HepG2 (cell line): ENCODE measurements around the gene CACNB4. TPM values are rescaled to one million over a fixed set of nuclear protein-coding genes. Genes with fewer than 3 reads are reported as not detected.

Experiments
- ATAC-seq: fragments of 200-7000 bp; cut with Tn5 transposase; 3 replicates; pipeline ENCODE4 v1.9.1; 2020; ENCODE audit warnings: mild to moderate bottlenecking, moderate library complexity
- BruUV-seq: library from RNA; stranded (reverse); fragments of 400-500 nt; replicated peaks from 2 replicates; lab custom pipeline; 2021; lab: Mats Ljungman, UMichigan
- CTCF ChIA-PET: fragments of 300-600 bp; formaldehyde crosslinking; extraction: SDS; loops from one replicate; lab custom pipeline; 2021; ENCODE audit warnings: low total read pairs, inconsistent platforms, low intra/inter-chr PET ratio; lab: Yijun Ruan, JAX
- POLR2A ChIA-PET: fragments of 350-600 bp; sonication (Branson Sonifier 250); formaldehyde crosslinking; loops from one replicate; lab custom pipeline; 2020; ENCODE audit warnings: antibody characterized with exemption, inconsistent platforms; lab: Yijun Ruan, JAX
- DNase-seq: peaks from one replicate; pipeline ENCODE4 v3.0.0-alpha.2; 2015; ENCODE audit warnings: low spot score
- FAIRE-seq: peaks from 3 replicates; lab custom pipeline; 2011; peaks lifted over from hg19 to GRCh38; lab: Jason Lieb, UNC
- H2AFZ ChIP-seq: one replicate; pipeline ENCODE4 v1.6.1; 2011; ENCODE audit warnings: low read length, inconsistent platforms
- H3K27ac ChIP-seq: fragments of 300-600 bp; 3 replicates; pipeline ENCODE4 v1.8.0; 2011; ENCODE audit warnings: mixed run types, mild to moderate bottlenecking, mixed read lengths, low read length, inconsistent platforms; ENCODE audit not compliant: insufficient read depth; ENCODE audit errors: extremely low read length
- H3K27me3 ChIP-seq, 2 experiments: fragments of 200-600 bp in 1 of 2; 2 replicates in 1 of 2; 3 replicates in 1 of 2; pipeline versions ENCODE4 v1.6.0 to v1.8.0; 2011; ENCODE audit warnings: low read length in 2 of 2, mild to moderate bottlenecking in 2 of 2, moderate library complexity in 2 of 2, inconsistent platforms in 1 of 2; ENCODE audit not compliant: insufficient read depth in 2 of 2, control insufficient read depth in 1 of 2
- H3K36me3 ChIP-seq, 2 experiments: fragments of 200-600 bp in 1 of 2; replicated peaks in 1 of 2; 2 replicates in 1 of 2; 3 replicates in 1 of 2; pipeline versions ENCODE4 v1.5.1 to v1.8.0; 2011; ENCODE audit warnings: low read length in 2 of 2, inconsistent platforms in 1 of 2; ENCODE audit not compliant: insufficient read depth in 2 of 2, control insufficient read depth in 1 of 2
- H3K4me1 ChIP-seq: 2 replicates; pipeline ENCODE4 v1.5.1; 2012; ENCODE audit warnings: low read length, inconsistent platforms; ENCODE audit not compliant: insufficient read depth
- H3K4me2 ChIP-seq: 2 replicates; pipeline ENCODE4 v1.6.0; 2011; ENCODE audit warnings: low read depth, low read length, inconsistent platforms
- H3K4me3 ChIP-seq, 3 experiments: fragments of 200-600 bp in 1 of 3; sonication (generic), shearing (Covaris generic) in 1 of 3; replicated peaks in 1 of 3; 2 replicates each; pipeline ENCODE4 v1.5.1; 2011 to 2016; ENCODE audit warnings: low read length in 3 of 3, inconsistent platforms in 2 of 3, low read depth in 2 of 3, mild to moderate bottlenecking in 2 of 3, control low read depth in 1 of 3, mixed read lengths in 1 of 3; ENCODE audit not compliant: insufficient read depth in 1 of 3
- H3K79me2 ChIP-seq: one replicate; pipeline ENCODE4 v1.6.1; 2011; ENCODE audit warnings: low read length, inconsistent platforms; ENCODE audit not compliant: insufficient read depth
- H3K9ac ChIP-seq: 2 replicates; pipeline ENCODE4 v1.6.0; 2011; ENCODE audit warnings: mild to moderate bottlenecking, low read depth, low read length, inconsistent platforms; ENCODE audit not compliant: insufficient read depth
- H3K9me3 ChIP-seq: 2 replicates; pipeline ENCODE4 v1.5.1; 2012; ENCODE audit warnings: mild to moderate bottlenecking, low read length
- H4K20me1 ChIP-seq: 2 replicates; pipeline ENCODE4 v1.6.0; 2011; ENCODE audit warnings: inconsistent platforms, mild to moderate bottlenecking, low read length, moderate library complexity; ENCODE audit not compliant: insufficient read depth
- AGO2 ChIP-seq: fragments of 200-400 bp; formaldehyde crosslinking; optimal IDR thresholded peaks from 2 replicates; pipeline ENCODE3; 2017; ENCODE audit warnings: mild to moderate bottlenecking, low read depth, low read length, moderate library complexity
- ATF7-NPFF ChIP-seq: sonication (generic); formaldehyde crosslinking; IDR thresholded peaks from 2 replicates; pipeline ENCODE4 v1.8.1; 2023; ENCODE audit warnings: mild to moderate bottlenecking, low read depth, missing genetic modification reagents, moderate library complexity
- DMAP1 ChIP-seq: IDR thresholded peaks from 2 replicates; pipeline ENCODE4 v1.6.1; 2016
- GLI4 ChIP-seq: sonication (generic); formaldehyde crosslinking; IDR thresholded peaks from 2 replicates; pipeline ENCODE4 v1.5.1; 2020; ENCODE audit warnings: missing genetic modification reagents, mild to moderate bottlenecking, moderate library complexity, borderline replicate concordance
- KLF16 ChIP-seq, 2 experiments: sonication (generic) in 1 of 2; formaldehyde crosslinking in 1 of 2; IDR thresholded peaks; 2 replicates each; pipeline versions ENCODE4 v1.6.1 to v1.8.0; 2016 to 2023; ENCODE audit warnings: missing genetic modification reagents in 2 of 2, missing compliant biosample characterization in 1 of 2
- PAX8 ChIP-seq: sonication (generic); formaldehyde crosslinking; IDR thresholded peaks from 2 replicates; pipeline ENCODE4 v1.8.0; 2022; ENCODE audit warnings: mild to moderate bottlenecking, missing genetic modification reagents, borderline replicate concordance
- RELA ChIP-seq: sonication (generic); formaldehyde crosslinking; IDR thresholded peaks from 2 replicates; pipeline ENCODE4 v1.4.0; 2020; ENCODE audit warnings: missing genetic modification reagents
- WGBS: methylation state at CpG from one replicate; pipeline ENCODE4 v1.1.6; 2017; ENCODE audit warnings: low lambda C conversion rate; 5-methylcytosine and 5-hydroxymethylcytosine counted together
- in situ Hi-C: cut with HindIII; loops from 2 replicates; pipeline ENCODE4 v1.10.0; 2017; ENCODE audit warnings: low pct_unique_long_range_greater_than_20kb; ENCODE audit not compliant: extremely low pct_ligation_motif_present
- intact Hi-C: fragments of 100-400 bp; cut with micrococcal nuclease; formaldehyde crosslinking; loops from one replicate; pipeline ENCODE4 v1.10.0; 2022; ENCODE audit not compliant: unreplicated experiment
- polyA plus RNA-seq, 8 experiments: library from polyadenylated mRNA; depleted of rRNA in 3 of 8; stranded (reverse) in 7 of 8; unstranded in 1 of 8; fragments of >200 nt; fragmentation: Illumina TruSeq in 4 of 8; extraction: Trizol in 4 of 8; gene quantifications; 2 replicates each; pipeline versions ENCODE4 v1.2.1 to v1.2.3, GENCODE V29; 2011 to 2016; ENCODE audit warnings: low read depth in 4 of 8, missing spikeins in 1 of 8, mixed read lengths in 1 of 8; ENCODE audit not compliant: insufficient read depth in 1 of 8
- total RNA-seq, 5 experiments: library from RNA; depleted of rRNA; stranded (reverse); fragments of >200 nt; fragmentation: Illumina TruSeq; extraction: Trizol; gene quantifications; 2 replicates each; pipeline ENCODE4 v1.2.3, GENCODE V29; 2016; ENCODE audit warnings: low read depth in 1 of 5
- TF ChIP-seq, protein P1 (sequence below): IDR thresholded peaks from 2 replicates; pipeline ENCODE4 v1.6.1; 2016; ENCODE audit warnings: low read depth, missing genetic modification reagents, missing compliant biosample characterization
- TF ChIP-seq, protein P2 (sequence below): sonication (generic); formaldehyde crosslinking; IDR thresholded peaks from 2 replicates; pipeline ENCODE4 v1.5.0; 2020; ENCODE audit warnings: missing genetic modification reagents
- TF ChIP-seq, protein P3 (sequence below), 2 experiments: sonication (generic) in 1 of 2; formaldehyde crosslinking in 1 of 2; IDR thresholded peaks; 2 replicates each; pipeline versions ENCODE4 v1.4.0 to v1.6.1; 2018 to 2020; ENCODE audit warnings: missing genetic modification reagents in 2 of 2, borderline replicate concordance in 1 of 2, low read depth in 1 of 2, mild to moderate bottlenecking in 1 of 2, missing biosample characterization in 1 of 2

Gene CACNB4
- total and polyA plus RNA-seq, 2 of the 13 experiments (the other 11 are each of a cell fraction or from before 2014, with no cell fraction given): 5.1 to 14.3 TPM

DNA sequence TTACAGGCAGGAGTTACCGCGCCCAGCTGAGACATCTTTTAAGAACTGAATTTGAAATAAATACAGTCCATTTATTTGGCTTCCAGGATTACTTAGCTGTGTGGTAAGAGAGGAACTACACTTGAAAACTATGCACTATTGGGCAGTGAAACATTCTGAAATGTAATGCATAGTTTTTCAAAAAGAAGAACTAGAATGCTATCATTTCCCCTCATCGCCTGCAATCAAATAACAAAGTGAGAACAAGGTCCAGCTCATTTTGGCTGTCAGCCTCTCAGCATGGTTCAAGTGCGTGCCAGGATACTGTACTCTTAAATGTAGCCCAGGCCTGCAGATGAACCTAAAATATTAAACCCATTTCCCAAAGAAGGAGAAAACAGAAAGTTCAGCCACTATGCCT lies 194.0 kb downstream of the CACNB4 start:
- Histone ChIP-seq H3K36me3 (no peaks in the 10 kb centered on the region), H3K4me3 (no peak overlapping the region), H3K9me3 (no peaks in the 10 kb centered on the region), H3K27me3 (no peaks in the 10 kb centered on the region), H2AFZ (no peak overlapping the region), H4K20me1 (no peaks in the 10 kb centered on the region), H3K4me2 (no peak overlapping the region), H3K9ac (no peak overlapping the region), H3K27ac (no peak overlapping the region), H3K4me1 (no peaks in the 10 kb centered on the region), H3K79me2 (no peaks in the 10 kb centered on the region)
- intact Hi-C loops (no loop called here), in situ Hi-C loops (no loop called here)
- POLR2A ChIA-PET: no interaction called here
- no TSS peak for BruUV-seq
- CTCF ChIA-PET: no interaction called here
- 96% methylated on average over 4 of the region's 4 CpGs for WGBS
- DNase-seq (no peak), FAIRE-seq (no peak), ATAC-seq (no peak)
- TF ChIP-seq, protein P1, sequence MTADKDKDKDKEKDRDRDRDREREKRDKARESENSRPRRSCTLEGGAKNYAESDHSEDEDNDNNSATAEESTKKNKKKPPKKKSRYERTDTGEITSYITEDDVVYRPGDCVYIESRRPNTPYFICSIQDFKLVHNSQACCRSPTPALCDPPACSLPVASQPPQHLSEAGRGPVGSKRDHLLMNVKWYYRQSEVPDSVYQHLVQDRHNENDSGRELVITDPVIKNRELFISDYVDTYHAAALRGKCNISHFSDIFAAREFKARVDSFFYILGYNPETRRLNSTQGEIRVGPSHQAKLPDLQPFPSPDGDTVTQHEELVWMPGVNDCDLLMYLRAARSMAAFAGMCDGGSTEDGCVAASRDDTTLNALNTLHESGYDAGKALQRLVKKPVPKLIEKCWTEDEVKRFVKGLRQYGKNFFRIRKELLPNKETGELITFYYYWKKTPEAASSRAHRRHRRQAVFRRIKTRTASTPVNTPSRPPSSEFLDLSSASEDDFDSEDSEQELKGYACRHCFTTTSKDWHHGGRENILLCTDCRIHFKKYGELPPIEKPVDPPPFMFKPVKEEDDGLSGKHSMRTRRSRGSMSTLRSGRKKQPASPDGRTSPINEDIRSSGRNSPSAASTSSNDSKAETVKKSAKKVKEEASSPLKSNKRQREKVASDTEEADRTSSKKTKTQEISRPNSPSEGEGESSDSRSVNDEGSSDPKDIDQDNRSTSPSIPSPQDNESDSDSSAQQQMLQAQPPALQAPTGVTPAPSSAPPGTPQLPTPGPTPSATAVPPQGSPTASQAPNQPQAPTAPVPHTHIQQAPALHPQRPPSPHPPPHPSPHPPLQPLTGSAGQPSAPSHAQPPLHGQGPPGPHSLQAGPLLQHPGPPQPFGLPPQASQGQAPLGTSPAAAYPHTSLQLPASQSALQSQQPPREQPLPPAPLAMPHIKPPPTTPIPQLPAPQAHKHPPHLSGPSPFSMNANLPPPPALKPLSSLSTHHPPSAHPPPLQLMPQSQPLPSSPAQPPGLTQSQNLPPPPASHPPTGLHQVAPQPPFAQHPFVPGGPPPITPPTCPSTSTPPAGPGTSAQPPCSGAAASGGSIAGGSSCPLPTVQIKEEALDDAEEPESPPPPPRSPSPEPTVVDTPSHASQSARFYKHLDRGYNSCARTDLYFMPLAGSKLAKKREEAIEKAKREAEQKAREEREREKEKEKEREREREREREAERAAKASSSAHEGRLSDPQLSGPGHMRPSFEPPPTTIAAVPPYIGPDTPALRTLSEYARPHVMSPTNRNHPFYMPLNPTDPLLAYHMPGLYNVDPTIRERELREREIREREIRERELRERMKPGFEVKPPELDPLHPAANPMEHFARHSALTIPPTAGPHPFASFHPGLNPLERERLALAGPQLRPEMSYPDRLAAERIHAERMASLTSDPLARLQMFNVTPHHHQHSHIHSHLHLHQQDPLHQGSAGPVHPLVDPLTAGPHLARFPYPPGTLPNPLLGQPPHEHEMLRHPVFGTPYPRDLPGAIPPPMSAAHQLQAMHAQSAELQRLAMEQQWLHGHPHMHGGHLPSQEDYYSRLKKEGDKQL: no peak
- no peak for TF ChIP-seq DMAP1 (CRISPR knock-in tag)
- TF ChIP-seq KLF16 (CRISPR knock-in tag; IDR thresholded peaks at IDR 0.05): no peak
- TF ChIP-seq ATF7-NPFF (CRISPR knock-in tag): no peak
- TF ChIP-seq, protein P2, sequence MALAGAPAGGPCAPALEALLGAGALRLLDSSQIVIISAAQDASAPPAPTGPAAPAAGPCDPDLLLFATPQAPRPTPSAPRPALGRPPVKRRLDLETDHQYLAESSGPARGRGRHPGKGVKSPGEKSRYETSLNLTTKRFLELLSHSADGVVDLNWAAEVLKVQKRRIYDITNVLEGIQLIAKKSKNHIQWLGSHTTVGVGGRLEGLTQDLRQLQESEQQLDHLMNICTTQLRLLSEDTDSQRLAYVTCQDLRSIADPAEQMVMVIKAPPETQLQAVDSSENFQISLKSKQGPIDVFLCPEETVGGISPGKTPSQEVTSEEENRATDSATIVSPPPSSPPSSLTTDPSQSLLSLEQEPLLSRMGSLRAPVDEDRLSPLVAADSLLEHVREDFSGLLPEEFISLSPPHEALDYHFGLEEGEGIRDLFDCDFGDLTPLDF: no peak
- no peak for TF ChIP-seq RELA (CRISPR knock-in tag)
- TF ChIP-seq AGO2: no peak
- no peak for TF ChIP-seq PAX8 (CRISPR knock-in tag)
- TF ChIP-seq GLI4 (CRISPR knock-in tag): no peak
- TF ChIP-seq, protein P3, sequence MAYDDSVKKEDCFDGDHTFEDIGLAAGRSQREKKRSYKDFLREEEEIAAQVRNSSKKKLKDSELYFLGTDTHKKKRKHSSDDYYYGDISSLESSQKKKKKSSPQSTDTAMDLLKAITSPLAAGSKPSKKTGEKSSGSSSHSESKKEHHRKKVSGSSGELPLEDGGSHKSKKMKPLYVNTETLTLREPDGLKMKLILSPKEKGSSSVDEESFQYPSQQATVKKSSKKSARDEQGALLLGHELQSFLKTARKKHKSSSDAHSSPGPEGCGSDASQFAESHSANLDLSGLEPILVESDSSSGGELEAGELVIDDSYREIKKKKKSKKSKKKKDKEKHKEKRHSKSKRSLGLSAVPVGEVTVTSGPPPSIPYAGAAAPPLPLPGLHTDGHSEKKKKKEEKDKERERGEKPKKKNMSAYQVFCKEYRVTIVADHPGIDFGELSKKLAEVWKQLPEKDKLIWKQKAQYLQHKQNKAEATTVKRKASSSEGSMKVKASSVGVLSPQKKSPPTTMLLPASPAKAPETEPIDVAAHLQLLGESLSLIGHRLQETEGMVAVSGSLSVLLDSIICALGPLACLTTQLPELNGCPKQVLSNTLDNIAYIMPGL (CRISPR knock-in tag; IDR thresholded peaks at IDR 0.05; ENCODE audit: borderline replicate concordance in 1 of 2, low read depth in 1 of 2): no peak
